ENCODE data around the gene PELI2.

- TF ChIP-seq POLR2A (IDR thresholded peaks at IDR 0.05), result no peak
- no peak for TF ChIP-seq CTCF (IDR thresholded peaks at IDR 0.05)
- TF ChIP-seq POLR2AphosphoS5 (IDR thresholded peaks at IDR 0.05), result no peak
Measured at GRCh38 chr14:56162476-56162875, 44.3 kb downstream of the PELI2 start.

All from prostate gland (tissue), 2 donors.